HEK293 (cell line): Measurements from ENCODE around the gene TNS4.

ENCODE experiments used
- CTCF ChIA-PET: fragments of 350-600 bp; formaldehyde crosslinking; extraction: SDS; loops from one replicate; lab custom pipeline; 2021; ENCODE audit warnings: antibody characterized with exemption; lab: Yijun Ruan, JAX
- POLR2A ChIA-PET: fragments of 300-600 bp; formaldehyde crosslinking; extraction: SDS; loops from one replicate; lab custom pipeline; 2020; ENCODE audit warnings: antibody characterized with exemption, inconsistent platforms; lab: Yijun Ruan, JAX
- H3K27ac ChIP-seq: fragments of 200-500 bp; sonication (Bioruptor generic); 2 replicates; pipeline ENCODE4 v1.5.1; 2014; ENCODE audit warnings: low read depth, low read length, control low read depth, inconsistent platforms; ENCODE audit errors: extremely low read depth
- H3K36me3 ChIP-seq, 2 experiments: fragments of 200-500 bp in 1 of 2; sonication (Bioruptor generic) in 1 of 2; 1 replicate in 1 of 2; 2 replicates in 1 of 2; pipeline ENCODE4 v1.5.1; 2014 to 2017; ENCODE audit warnings: inconsistent platforms in 2 of 2, low read length in 2 of 2; ENCODE audit not compliant: control insufficient read depth in 2 of 2, insufficient read depth in 1 of 2
- H3K4me1 ChIP-seq: fragments of 200-500 bp; sonication (Bioruptor generic); 2 replicates; pipeline ENCODE4 v1.5.1; 2014; ENCODE audit warnings: mild to moderate bottlenecking, low read length, inconsistent platforms; ENCODE audit not compliant: control insufficient read depth, insufficient read depth
- H3K4me3 ChIP-seq: 2 replicates; pipeline ENCODE4 v1.5.1; 2011; ENCODE audit warnings: low read depth, mild to moderate bottlenecking, control low read depth, low read length, moderate library complexity
- H3K9me3 ChIP-seq: fragments of 200-500 bp; sonication (Bioruptor generic); 2 replicates; pipeline ENCODE4 v1.5.1; 2014; ENCODE audit warnings: low read depth, low read length, inconsistent platforms; ENCODE audit not compliant: control insufficient read depth, insufficient read depth
- PATZ1 ChIP-seq: fragments of 450-650 bp; formaldehyde crosslinking; IDR thresholded peaks from 2 replicates; pipeline ENCODE4 v1.5.1; 2016; ENCODE audit warnings: missing biosample characterization, missing genetic modification characterization
- TRIM28 ChIP-seq: IDR thresholded peaks from 2 replicates; pipeline ENCODE4 v1.6.1; 2011; ENCODE audit warnings: low read length, control low read depth, borderline replicate concordance
- ZBTB10 ChIP-seq: fragments of 450-650 bp; formaldehyde crosslinking; IDR thresholded peaks from 2 replicates; pipeline ENCODE4 v1.5.1; 2016; ENCODE audit warnings: missing biosample characterization, missing genetic modification characterization
- ZNF266 ChIP-seq: fragments of 450-650 bp; formaldehyde crosslinking; IDR thresholded peaks from 2 replicates; pipeline ENCODE4 v1.5.1; 2016; ENCODE audit warnings: missing biosample characterization, missing genetic modification characterization, low read depth
- ZNF792 ChIP-seq: fragments of 450-650 bp; formaldehyde crosslinking; IDR thresholded peaks from 2 replicates; pipeline ENCODE4 v1.5.1; 2016; ENCODE audit warnings: missing biosample characterization, missing genetic modification characterization
- TF ChIP-seq, protein P1 (sequence below): fragments of 450-650 bp; formaldehyde crosslinking; IDR thresholded peaks from 2 replicates; pipeline ENCODE4 v1.5.1; 2016; ENCODE audit warnings: missing biosample characterization, missing genetic modification characterization
- TF ChIP-seq, protein P2 (sequence below): fragments of 450-650 bp; formaldehyde crosslinking; IDR thresholded peaks from 2 replicates; pipeline ENCODE4 v1.5.1; 2017; ENCODE audit warnings: missing biosample characterization, missing genetic modification characterization

Gene TNS4

GRCh38 chr17:40471846-40472732 lies 29.3 kb downstream of the TNS4 start:
- H3K4me3 ChIP-seq, result no peak overlapping the region
- ChIA-PET CTCF (interaction anchor here (0.6 to 1.9 kb wide), 7 partner anchors 9 to 61 kb away, joined by 3 to 6 read pairs (median 4); no protein-coding TSS in a partner anchor), POLR2A (interaction anchor here (0.6 kb wide), 2 partner anchors 54 to 57 kb away, joined by 3 read pairs; partner anchors contain the start of gene TOP2A)
- H3K36me3 ChIP-seq, result no peaks in the 10 kb centered on the region
- no peaks in the 10 kb centered on the region for H3K9me3 ChIP-seq
- no peak overlapping the region for H3K27ac ChIP-seq
- TF ChIP-seq TRIM28, result 0 out of 2 replicates have a peak, but pooled peaks have one; percentile 6
- TF ChIP-seq, protein P1, sequence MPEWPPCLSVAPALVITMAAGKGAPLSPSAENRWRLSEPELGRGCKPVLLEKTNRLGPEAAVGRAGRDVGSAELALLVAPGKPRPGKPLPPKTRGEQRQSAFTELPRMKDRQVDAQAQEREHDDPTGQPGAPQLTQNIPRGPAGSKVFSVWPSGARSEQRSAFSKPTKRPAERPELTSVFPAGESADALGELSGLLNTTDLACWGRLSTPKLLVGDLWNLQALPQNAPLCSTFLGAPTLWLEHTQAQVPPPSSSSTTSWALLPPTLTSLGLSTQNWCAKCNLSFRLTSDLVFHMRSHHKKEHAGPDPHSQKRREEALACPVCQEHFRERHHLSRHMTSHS (tag by site-specific recombination), result no peak
- TF ChIP-seq ZNF266 (tag by site-specific recombination), result no peak
- TF ChIP-seq, all 188 proteins: peak for 1
- H3K4me1 ChIP-seq, result no peaks in the 10 kb centered on the region; the same call in 1 of the 2 replicates

DNA sequence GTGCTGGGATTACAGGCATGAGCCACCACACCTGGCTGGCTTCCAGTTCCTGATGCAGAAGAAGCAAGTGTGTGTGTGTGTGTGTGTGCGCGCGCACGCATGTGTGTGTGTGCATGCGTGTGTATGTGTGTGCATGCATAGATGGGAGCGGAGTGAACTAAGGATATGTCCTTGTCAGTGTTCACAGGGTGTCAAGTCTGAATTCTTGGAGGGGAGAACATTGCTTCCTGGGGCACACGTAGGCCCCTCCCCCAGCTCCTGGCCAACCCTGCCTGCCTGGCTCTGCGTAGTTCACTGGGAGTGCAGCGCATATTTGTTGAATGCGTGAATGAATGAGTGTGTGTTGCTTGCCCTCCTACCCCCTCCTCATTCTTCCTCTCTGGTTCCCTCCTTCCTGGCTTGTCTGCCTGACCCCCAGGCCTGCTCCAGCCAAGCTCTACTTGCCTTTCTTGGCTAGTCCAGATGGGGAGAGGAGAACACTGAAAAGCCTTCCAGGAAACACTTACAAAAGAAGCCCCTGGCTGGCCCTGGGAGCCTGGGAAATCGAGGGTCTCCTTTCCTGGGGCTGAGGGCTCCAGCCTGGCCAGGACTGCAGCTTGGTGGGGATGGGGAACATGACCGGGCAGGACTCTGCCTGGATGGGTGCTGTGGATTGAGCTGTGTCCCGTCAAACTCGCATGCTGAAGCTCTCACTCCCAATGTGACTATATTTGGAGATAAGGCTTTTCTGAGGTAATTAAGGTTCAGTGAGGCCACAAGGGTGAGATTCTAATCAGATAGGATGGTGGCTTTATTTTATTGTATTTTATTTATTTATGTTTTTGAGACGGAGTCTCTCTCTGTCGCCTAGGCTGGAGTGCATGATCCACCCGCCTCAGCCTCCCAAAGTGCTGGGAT lies 30.2 kb downstream of the TNS4 start:
- Histone ChIP-seq H3K4me1 (no peaks in the 10 kb centered on the region; the same call in 1 of the 2 replicates), H3K9me3 (no peaks in the 10 kb centered on the region), H3K36me3 (no peaks in the 10 kb centered on the region), H3K4me3 (no peak overlapping the region), H3K27ac (no peak overlapping the region; the same call in 1 of the 2 replicates)
- ChIA-PET POLR2A (interaction anchor here (0.6 kb wide), 2 partner anchors 29 to 56 kb away, joined by 3 read pairs; no protein-coding TSS in a partner anchor), CTCF (interaction anchor here (0.6 to 1.9 kb wide), 7 partner anchors 21 to 62 kb away, joined by 3 to 6 read pairs (median 4); no protein-coding TSS in a partner anchor)
- TF ChIP-seq ZBTB10 (tag by site-specific recombination), result 0 out of 2 replicates have a peak, but pooled peaks have one; percentile 22
- TF ChIP-seq, protein P2, sequence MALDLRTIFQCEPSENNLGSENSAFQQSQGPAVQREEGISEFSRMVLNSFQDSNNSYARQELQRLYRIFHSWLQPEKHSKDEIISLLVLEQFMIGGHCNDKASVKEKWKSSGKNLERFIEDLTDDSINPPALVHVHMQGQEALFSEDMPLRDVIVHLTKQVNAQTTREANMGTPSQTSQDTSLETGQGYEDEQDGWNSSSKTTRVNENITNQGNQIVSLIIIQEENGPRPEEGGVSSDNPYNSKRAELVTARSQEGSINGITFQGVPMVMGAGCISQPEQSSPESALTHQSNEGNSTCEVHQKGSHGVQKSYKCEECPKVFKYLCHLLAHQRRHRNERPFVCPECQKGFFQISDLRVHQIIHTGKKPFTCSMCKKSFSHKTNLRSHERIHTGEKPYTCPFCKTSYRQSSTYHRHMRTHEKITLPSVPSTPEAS, result peak; percentile 87
- TF ChIP-seq ZNF792 (tag by site-specific recombination), result no peak
- TF ChIP-seq PATZ1 (tag by site-specific recombination), result 0 out of 2 replicates have a peak, but pooled peaks have one; percentile 15
